ENCODE results near the gene THOC5.

THOC5 gene

GRCh38 chr22:29470159-29470855, 83.2 kb downstream of the THOC5 start:
- peak; percentile 62 for DNase-seq

GRCh38 chr22:29469755-29470154, 83.8 kb downstream of the THOC5 start:
- no peak for DNase-seq

- no peak for DNase-seq
Observed at GRCh38 chr22:29464581-29464980, 89.0 kb downstream of the THOC5 start.

- no peak for DNase-seq
Observed at GRCh38 chr22:29463629-29464028, 89.9 kb downstream of the THOC5 start.

- DNase-seq = no peak
Observed at GRCh38 chr22:29461263-29461662, 92.3 kb downstream of the THOC5 start.

- no peak for DNase-seq
Observed at GRCh38 chr22:29459773-29460172, 93.8 kb downstream of the THOC5 start.

GRCh38 chr22:29458551-29458950, 95.0 kb downstream of the THOC5 start:
- no peak for DNase-seq

- no peak for DNase-seq
Observed at GRCh38 chr22:29457730-29458129, 95.8 kb downstream of the THOC5 start.

- no peak for DNase-seq
Observed at GRCh38 chr22:29456211-29456671, 97.3 kb downstream of the THOC5 start.

All from right hindlimb (tissue), 1 donor.